ENCODE measurements around the gene DNAH7.
"Not testable (repeated sequence)": the region's sequence is repeated elsewhere in the genome, so short reads cannot be mapped to it uniquely, and the experiment has no call there.

DNAH7 gene

DNA sequence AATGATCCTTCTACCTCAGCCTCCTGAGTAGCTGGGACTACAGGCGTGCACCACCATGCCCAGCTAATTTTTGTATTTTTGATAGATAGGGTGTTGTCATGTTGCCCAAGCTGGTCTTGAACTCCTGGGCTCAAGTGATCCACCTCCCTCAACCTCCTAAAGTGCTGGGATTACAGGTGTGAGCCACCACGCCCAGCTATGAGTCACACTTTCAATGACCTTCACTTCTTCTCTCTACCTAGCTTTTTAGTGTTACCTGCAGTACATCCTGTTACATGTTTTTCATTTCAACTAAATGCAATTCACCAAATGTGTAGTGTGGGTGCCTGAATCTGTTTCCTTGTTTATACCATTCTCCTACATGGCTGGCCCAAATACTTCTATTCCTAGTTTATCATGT is 347.6 kb downstream of the DNAH7 start:
- no peak for DNase-seq (ENCODE audit: low read depth)

DNA sequence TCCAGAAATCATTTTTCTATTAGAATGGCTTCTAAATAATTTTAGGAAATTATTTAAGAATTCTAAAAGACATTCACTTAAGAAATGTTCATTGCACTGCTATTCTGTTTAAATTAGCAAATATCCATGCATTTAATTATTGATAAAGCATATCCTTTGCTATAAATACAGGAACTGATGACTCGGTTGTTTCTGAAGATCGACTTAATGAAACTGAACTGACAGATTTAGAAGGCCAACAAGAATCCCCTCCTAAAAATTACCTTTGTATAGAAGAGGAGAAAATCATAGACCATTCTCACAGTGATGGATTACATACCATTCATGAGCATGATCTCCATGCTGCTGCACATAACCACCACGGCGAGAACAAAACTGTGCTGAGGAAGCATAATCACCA is 352.2 kb downstream of the DNAH7 start:
- no peak for DNase-seq (ENCODE audit: low read depth)

DNA sequence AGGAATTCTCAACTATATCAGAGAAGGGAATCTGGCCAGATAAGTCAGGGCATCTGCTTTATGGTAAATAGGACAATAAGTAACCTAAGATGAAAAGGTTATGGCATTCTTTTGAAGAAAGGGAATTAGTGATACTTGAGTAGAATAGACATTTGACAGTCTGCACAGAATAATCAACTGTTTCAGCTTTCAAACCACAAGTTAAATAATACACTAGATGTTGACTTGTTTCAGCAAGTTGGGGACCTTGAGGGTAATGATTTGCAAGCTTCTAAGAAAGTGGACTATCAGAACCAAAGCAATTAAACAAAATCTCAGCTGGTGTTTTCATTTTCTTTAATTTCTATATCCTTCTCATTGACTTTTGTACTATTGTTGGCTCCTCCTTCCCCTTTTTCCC is 357.2 kb downstream of the DNAH7 start:
- DNase-seq (ENCODE audit: low read depth): no peak

DNA sequence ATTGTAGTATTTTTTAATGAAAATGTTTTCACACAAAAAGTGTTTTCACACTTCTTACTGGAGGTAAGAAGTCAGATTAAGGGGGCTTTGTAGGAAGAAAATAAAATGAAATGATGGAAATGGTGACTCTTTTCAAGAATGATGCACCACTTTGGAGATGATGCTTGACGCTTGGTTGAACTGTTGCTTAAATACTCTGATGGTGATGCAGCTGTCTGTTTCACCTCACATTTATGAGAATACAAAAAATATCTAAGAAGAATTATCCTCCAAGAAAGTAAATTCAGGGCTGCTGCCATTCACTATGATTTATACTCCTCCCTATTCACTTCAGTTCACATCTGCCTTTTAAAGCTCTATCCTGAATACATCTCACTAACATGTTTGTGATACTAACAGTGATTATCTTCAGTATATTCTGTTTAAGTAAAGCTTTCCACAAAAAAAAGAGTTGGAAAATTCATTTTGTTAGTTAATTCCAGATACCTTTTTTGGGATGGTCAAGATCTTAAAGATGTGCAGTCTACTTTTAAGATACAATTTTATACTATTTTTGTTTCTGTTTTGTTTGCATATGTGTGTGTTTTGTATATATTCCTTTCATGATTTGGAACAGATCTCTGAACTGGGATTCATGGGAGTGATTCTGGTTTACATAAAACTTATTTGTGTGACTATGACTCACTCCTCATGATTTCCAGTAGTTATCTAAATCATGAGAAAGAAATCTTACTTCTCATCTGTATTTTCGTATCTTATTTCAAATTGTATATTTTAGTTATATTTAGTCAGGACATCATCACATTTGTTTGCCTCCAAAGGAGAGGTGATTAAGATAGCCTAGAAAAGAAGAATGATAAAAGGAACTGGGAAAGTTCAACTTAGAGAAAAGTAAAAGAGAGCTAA is 358.5 kb downstream of the DNAH7 start:
- DNase-seq (ENCODE audit: low read depth): no peak

DNA sequence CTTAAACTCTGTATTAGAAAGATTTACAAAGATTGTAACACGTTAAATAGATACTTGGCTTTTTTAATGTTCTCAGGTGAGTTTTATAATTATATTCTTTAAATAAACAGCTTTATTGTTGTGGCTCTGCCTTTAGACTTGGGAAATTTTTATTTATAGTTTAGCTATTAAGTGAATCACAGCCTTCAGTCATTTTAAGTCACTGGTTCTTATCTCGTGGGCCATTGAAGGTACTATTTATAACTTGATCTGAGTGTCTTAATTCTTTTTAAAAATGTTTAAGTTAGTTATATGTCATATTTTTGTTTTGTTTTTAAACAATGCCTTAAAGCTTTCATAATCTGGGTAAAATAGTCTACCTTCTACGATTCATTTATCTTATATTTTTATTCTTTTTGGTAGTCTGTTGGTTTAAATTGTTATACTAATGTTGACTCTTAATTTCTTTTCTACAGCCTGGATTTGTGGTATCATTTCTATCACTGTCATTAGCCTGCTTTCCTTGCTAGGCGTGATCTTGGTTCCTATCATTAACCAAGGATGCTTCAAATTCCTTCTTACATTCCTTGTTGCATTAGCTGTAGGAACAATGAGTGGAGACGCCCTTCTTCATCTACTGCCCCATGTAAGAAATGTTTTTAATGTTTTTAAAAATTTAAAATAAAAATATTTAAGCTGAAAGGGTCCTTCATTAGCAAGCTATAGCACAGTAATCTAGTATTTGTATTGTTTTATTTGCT is 362.3 kb downstream of the DNAH7 start:
- no peak for DNase-seq (ENCODE audit: low read depth)

DNA sequence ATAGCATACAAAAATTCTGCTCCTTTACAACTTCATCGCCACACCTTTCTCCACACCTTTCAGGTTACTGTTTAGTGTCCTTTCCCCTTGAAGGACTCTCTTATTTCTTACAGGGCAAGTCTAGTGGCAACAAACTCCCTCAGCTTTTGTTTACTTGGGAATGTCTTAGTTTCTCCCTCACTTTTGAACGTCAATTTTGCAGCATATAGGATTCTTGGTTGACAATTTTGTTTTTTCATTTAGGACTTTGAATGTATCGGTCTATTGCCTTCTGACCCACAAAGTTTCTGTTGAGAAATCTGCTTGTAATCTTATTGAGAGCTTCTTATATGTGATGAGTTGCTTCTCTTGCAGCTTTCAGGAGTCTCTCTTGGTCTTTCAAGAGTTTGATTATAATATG is 368.2 kb downstream of the DNAH7 start:
- DNase-seq (ENCODE audit: low read depth): no peak

DNA sequence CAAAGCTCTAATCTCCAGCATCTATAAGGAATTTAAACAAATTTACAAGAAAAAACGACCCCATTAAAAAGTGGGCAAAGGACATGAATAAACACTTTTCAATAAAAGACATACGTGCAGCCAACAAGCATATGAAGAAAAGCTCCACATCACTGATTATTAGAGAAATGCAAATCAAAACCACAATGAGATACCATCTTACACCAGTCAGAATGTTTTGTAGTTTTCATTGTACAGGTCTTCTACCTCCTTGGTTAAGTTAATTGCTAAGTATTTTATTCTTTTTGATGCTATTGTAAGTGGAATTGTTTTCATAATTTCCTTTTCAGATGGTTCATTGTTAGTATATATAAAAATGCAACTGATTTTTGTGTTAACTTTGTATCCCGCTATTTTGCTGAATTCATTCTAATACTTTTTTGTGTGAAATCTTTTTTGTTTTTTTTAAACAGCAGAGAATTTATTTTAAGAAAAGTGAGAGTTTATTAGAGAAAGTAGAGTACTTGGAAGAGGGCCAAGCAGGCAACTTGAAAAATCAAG is 370.9 kb downstream of the DNAH7 start:
- no peak for DNase-seq (ENCODE audit: low read depth)

DNA sequence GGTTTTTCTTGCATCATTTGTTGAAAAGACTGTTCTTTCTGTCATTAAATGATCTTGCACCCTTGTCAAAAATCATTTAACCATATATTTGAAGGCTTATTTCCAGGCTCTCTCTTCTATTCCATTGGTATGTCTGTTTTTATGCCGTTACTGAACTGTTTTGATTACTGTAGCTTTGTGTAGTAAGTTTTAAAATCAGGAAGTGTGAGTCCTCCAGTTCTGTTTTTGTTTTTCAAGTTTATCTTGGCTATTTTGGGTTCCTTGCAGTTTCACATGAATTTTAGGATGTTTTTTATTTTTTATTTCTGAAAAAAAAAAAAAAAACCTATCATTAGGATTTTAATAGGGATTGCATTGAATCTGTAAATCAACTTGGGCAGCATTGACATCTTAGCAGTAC is 372.6 kb downstream of the DNAH7 start:
- no peak for DNase-seq (ENCODE audit: low read depth)

DNA sequence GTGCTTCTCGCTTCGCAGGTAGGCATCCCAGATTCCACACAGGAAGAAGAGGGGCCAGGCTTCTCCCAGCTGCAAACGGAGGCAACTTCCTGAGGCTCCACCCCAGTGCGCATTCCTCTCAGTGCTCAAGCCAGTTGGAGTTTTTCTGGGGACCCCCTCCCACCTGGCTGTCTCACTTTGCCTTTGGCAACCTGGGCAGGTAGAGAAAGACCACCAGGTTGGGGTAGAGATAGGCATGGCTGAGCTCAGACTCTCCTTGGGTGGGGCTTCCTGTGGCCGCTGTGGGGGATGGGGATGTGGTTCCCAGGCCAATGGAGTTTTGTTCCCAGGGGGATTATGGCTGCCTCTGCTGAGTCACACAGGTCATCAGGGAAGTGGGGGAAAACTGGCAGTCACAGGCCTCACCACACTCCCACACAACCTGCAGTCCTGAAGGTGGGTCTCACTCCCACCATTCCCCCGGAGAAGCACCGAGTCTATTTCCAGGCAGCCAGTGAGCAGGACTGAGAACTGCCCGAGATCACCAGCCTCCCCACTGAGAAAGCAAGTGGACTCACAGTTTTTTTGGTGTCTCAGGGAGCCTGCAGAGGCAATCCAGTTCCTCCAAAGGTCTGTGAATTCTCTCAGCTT is 373.5 kb downstream of the DNAH7 start:
- DNase-seq (ENCODE audit: low read depth): no peak

DNA sequence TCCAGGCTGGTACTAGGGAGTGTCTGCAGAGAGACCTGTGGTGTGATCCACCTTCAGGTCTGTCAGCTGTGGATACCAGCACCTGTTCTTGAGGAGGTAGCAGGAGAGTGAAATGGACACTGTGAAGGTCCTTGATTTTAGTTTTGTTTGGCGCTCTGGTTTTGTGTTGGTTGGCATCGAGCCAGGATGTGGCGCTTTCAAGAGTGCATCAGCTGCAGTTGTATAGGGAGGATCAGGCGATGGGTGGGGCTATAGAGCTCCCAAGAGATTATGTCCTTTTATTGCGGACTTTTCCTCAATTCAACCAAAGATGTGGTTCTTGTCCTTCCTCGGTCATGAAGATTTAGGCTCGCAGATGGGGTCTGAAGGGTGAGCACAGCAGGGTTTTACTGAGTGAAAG is 374.1 kb downstream of the DNAH7 start:
- DNase-seq (ENCODE audit: low read depth): no peak

DNA sequence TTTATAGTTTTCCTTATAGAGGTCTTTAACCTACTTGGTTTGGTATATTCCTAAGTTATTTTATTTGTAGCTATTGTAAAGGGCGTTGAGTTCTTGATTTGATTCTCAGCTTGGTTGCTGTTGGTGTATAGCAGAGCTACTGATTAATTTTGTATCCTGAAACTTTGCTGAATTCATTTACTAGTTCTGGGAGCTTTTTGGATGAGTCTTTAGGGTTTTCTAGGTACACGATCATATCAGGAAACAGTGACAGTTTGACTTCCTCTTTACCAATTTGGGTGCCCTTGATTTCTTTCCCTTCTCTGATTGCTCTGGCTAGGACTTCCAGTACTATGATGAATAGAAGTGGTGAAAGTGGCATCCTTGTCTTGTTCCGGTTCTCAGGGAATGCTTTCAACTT is 376.1 kb downstream of the DNAH7 start:
- DNase-seq (ENCODE audit: low read depth): not testable (repeated sequence)
